Epithelial cell of esophagus (primary cell): Measurements from ENCODE around the gene MUSK.
A peak's percentile ranks its signal among the peaks of the same experiment; 100 is the strongest.

ENCODE experiments used
- DNase-seq: peaks from one replicate; pipeline ENCODE4 v3.0.0; 2010; ENCODE audit warnings: low read depth
- H3K4me3 ChIP-seq: 2 replicates; pipeline ENCODE4 v1.5.1; 2011; ENCODE audit warnings: mild to moderate bottlenecking, low read length, control low read depth
- CTCF ChIP-seq: IDR thresholded peaks from 2 replicates; pipeline ENCODE4 v1.5.1; 2011; ENCODE audit warnings: low read depth, mild to moderate bottlenecking, low read length, control low read depth, inconsistent platforms; ENCODE audit not compliant: insufficient read depth; ENCODE audit errors: missing control alignments

MUSK gene

GRCh38 chr9:110752766-110753165, 84.2 kb downstream of the MUSK start:
- TF ChIP-seq CTCF = no peak
- DNase-seq = peak; percentile 98
- no peak overlapping the region for H3K4me3 ChIP-seq

DNA sequence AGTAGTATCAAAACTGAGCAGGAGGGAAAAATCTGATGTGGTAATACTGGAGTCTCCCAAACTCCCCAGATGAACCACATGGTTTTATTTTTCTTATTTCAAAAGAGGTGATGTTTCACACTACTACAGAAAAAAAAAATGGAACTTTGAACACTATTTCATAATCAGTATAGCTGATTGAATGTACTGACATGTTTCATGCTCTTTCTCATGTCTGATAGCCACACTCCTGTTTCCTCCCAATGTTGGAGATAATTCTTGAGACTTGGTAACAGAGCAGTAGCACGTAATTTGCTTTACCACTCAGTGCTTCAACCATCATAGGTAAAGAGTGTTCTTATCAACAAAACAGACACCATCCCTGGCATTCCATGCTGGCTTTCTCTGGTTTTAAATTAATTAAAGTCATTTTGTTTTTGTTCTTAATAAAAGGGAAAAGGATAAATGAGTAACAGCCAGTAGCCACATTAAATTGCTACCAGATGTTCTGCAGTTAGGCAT, 85.2 kb downstream of the MUSK start:
- peak; percentile 73 for DNase-seq
- H3K4me3 ChIP-seq = no peak overlapping the region
- TF ChIP-seq CTCF = no peak

GRCh38 chr9:110755179-110755578, 86.6 kb downstream of the MUSK start:
- no peak overlapping the region for H3K4me3 ChIP-seq
- no peak for TF ChIP-seq CTCF
- DNase-seq = peak; percentile 78

DNA sequence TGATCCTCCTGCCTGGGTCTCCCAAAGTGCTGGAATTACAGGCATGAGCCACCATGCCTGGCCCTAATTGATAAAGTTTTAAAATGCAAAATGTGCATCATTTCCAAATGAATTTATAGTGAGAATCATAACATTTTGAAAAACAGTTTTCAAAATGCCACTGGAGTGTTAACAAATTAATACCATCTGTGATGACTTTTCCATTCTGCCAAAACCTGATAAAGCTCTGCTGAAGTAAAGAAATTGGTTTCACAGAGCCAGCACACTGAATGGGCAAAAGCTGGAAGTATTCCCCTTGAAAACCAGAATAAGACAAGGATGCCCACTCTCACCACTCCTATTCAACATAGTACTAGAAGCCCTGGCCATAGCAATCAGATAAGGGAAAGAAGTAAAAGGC, 89.6 kb downstream of the MUSK start:
- no peak overlapping the region for H3K4me3 ChIP-seq
- no peak for TF ChIP-seq CTCF
- DNase-seq = no peak

- H3K4me3 ChIP-seq = no peak overlapping the region
- no peak for TF ChIP-seq CTCF
- DNase-seq = no peak
Observed at GRCh38 chr9:110762783-110763182, 94.2 kb downstream of the MUSK start.

DNA sequence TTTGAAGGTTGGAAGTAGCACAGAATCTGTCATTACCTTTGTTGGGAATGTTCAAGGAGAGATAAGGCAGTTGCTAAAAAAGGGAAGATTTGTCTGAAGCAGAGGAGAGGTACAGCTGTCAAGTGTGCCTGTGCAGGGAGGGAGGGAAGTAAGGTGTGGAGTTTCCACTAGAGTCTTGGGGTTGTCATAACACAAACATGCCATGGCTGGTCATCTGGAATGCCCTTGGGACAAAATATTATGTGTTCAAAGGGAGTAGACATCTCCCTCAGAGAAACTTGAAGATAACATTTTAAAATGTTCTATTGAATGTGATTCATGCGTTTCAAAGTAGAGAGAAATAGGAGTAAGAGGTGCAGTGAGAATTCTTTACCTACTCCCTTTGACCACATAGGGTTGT, 95.0 kb downstream of the MUSK start:
- H3K4me3 ChIP-seq = no peak overlapping the region
- no peak for TF ChIP-seq CTCF
- DNase-seq = peak; percentile 45

DNA sequence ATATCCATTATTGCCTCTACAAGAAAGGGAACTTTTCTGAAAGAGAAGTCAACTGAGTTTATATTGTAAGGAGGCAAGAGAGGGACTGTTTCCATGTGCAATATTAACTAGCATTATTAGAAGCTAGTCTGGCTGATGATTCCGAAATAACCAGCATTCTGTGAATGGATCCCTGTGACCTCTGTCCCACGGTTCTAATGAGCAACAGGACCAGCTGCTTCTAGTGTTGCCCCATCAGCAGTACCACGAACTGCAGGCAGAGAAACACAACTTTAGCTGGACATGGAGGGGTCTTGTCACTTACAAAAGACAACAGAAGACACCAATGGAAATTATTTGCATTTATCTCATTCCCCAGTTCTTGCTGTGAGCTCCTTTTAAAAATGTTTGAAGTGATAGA, 95.4 kb downstream of the MUSK start:
- no peak overlapping the region for H3K4me3 ChIP-seq
- TF ChIP-seq CTCF = no peak
- DNase-seq = no peak
